GM12878 (cell line): ENCODE measurements around the gene CEP97. TPM values are rescaled to one million over a fixed set of nuclear protein-coding genes. Genes with fewer than 3 reads are reported as not detected.

Experiments used
- ATF2 ChIP-seq: IDR thresholded peaks from 2 replicates; pipeline ENCODE4 v1.6.1; 2012; ENCODE audit warnings: low read length, inconsistent platforms
- ATF7 ChIP-seq: fragments of 450-650 bp; IDR thresholded peaks from 2 replicates; pipeline ENCODE4 v1.6.1; 2016; ENCODE audit warnings: low read depth, mild to moderate bottlenecking
- CHD4 ChIP-seq: fragments of 200-600 bp; sonication (generic); IDR thresholded peaks from 2 replicates; pipeline ENCODE4 v1.6.1; 2016; ENCODE audit warnings: mild to moderate bottlenecking
- CTCF ChIP-seq, 3 experiments: IDR thresholded peaks in 2 of 3; conservative IDR thresholded peaks in 1 of 3; 2 replicates each; pipeline ENCODE4 v1.5.1; 2011; ENCODE audit warnings: low read depth in 3 of 3, low read length in 3 of 3, mild to moderate bottlenecking in 3 of 3, control low read depth in 2 of 3, moderate library complexity in 2 of 3, inconsistent platforms in 1 of 3, mixed read lengths in 1 of 3; ENCODE audit not compliant: control insufficient read depth in 2 of 3, insufficient read depth in 1 of 3; ENCODE audit errors: extremely low read depth in 1 of 3
- CUX1 ChIP-seq: IDR thresholded peaks from 2 replicates; pipeline ENCODE4 v1.6.1; 2012; ENCODE audit warnings: improper control_type of control experiment, low read depth, low read length; ENCODE audit not compliant: insufficient replicate concordance
- ETV6 ChIP-seq, 2 experiments: fragments of 450-650 bp in 1 of 2; IDR thresholded peaks in 1 of 2; conservative IDR thresholded peaks in 1 of 2; 2 replicates each; pipeline ENCODE4 v1.6.1; 2014; ENCODE audit warnings: antibody characterized with exemption in 1 of 2, borderline replicate concordance in 1 of 2, low read depth in 1 of 2, mild to moderate bottlenecking in 1 of 2, moderate library complexity in 1 of 2
- HDAC6 ChIP-seq: fragments of 200-600 bp; sonication (generic); IDR thresholded peaks from one replicate; pipeline ENCODE4 v1.8.0; 2017; ENCODE audit warnings: antibody characterized with exemption; ENCODE audit not compliant: unreplicated experiment
- HSF1 ChIP-seq: fragments of 150-350 bp; IDR thresholded peaks from 2 replicates; pipeline ENCODE4 v1.6.1; 2014; ENCODE audit warnings: mild to moderate bottlenecking, low read depth, low read length
- IKZF1 ChIP-seq: fragments of 450-650 bp; conservative IDR thresholded peaks from 2 replicates; pipeline ENCODE4 v1.6.1; 2017; ENCODE audit warnings: antibody characterized with exemption, mild to moderate bottlenecking
- MEF2B ChIP-seq: fragments of 450-650 bp; IDR thresholded peaks from 2 replicates; pipeline ENCODE4 v1.6.1; 2018; ENCODE audit warnings: mild to moderate bottlenecking, moderate library complexity; ENCODE audit not compliant: partially characterized antibody, poor library complexity, severe bottlenecking
- MTA3 ChIP-seq: IDR thresholded peaks from 2 replicates; pipeline ENCODE4 v1.6.1; 2012; ENCODE audit warnings: low read length, inconsistent platforms, borderline replicate concordance
- PAX5 ChIP-seq: IDR thresholded peaks from 2 replicates; pipeline ENCODE4 v1.6.1; 2011; ENCODE audit warnings: low read depth, low read length, borderline replicate concordance
- PML ChIP-seq: IDR thresholded peaks from 2 replicates; pipeline ENCODE4 v1.6.1; 2012; ENCODE audit warnings: low read length, inconsistent platforms
- TCF7 ChIP-seq: IDR thresholded peaks from 2 replicates; pipeline ENCODE4 v1.6.1; 2014; ENCODE audit warnings: antibody characterized with exemption, borderline replicate concordance
- YBX1 ChIP-seq: fragments of 450-650 bp; IDR thresholded peaks from 2 replicates; pipeline ENCODE4 v1.6.1; 2016; ENCODE audit warnings: antibody characterized with exemption
- ZBTB33 ChIP-seq: fragments of 450-650 bp; IDR thresholded peaks from 2 replicates; pipeline ENCODE4 v1.6.1; 2017; ENCODE audit warnings: mild to moderate bottlenecking
- ZNF207 ChIP-seq: fragments of 450-650 bp; IDR thresholded peaks from 2 replicates; pipeline ENCODE4 v1.6.1; 2014; ENCODE audit warnings: antibody characterized with exemption, mild to moderate bottlenecking, borderline replicate concordance
- ZZZ3 ChIP-seq: IDR thresholded peaks from 2 replicates; pipeline ENCODE4 v1.6.1; 2011; ENCODE audit warnings: low read depth; ENCODE audit not compliant: control insufficient read depth, insufficient read length
- polyA plus RNA-seq, 11 experiments: library from polyadenylated mRNA; depleted of rRNA in 4 of 11; unstranded in 6 of 11; stranded (reverse) in 5 of 11; fragments of >200 nt; fragmentation: Nextera tagmentation in 4 of 11; fragmentation: Illumina TruSeq in 1 of 11; extraction: Ambion mirVana in 4 of 11; extraction: Trizol in 1 of 11; gene quantifications; 1 replicate in 1 of 11; 2 replicates in 10 of 11; pipeline versions ENCODE4 v1.2.1 to v1.2.3, GENCODE V29; 2011 to 2016; ENCODE audit warnings: inconsistent platforms in 2 of 11, missing spikeins in 2 of 11, low read depth in 1 of 11
- total RNA-seq, 4 experiments: library from RNA; depleted of rRNA in 3 of 4; stranded (reverse); fragments of >200 nt in 3 of 4; fragmentation: Illumina TruSeq in 1 of 4; extraction: Trizol in 1 of 4; gene quantifications; 2 replicates each; pipeline versions ENCODE4 v1.2.1 to v1.2.3, GENCODE V29; 2013 to 2021

The CEP97 gene
- total and polyA plus RNA-seq, 10 of the 15 experiments (the other 5 are each of a cell fraction or from before 2014, with no cell fraction given) = 1.9 to 13.7 (median 5.8) TPM

- TF ChIP-seq HSF1 = no peak
- TF ChIP-seq MEF2B = no peak
- no peak for TF ChIP-seq HDAC6
- no peak for TF ChIP-seq TCF7
- no peak for TF ChIP-seq YBX1
- TF ChIP-seq CHD4 = no peak
- TF ChIP-seq ATF7 = no peak
- no peak for TF ChIP-seq ZZZ3
- TF ChIP-seq MTA3 = no peak
- TF ChIP-seq PAX5 = no peak
- TF ChIP-seq CTCF (IDR thresholded peaks at IDR 0.05 in 2 of 3, conservative IDR thresholded peaks at IDR 0.05 in 1 of 3; ENCODE audit: control insufficient read depth in 2 of 3, extremely low read depth in 1 of 3, insufficient read depth in 1 of 3, low read depth in 3 of 3, low read length in 3 of 3) = no peak
- TF ChIP-seq ZNF207 = 0 out of 2 replicates have a peak, but pooled peaks have one; percentile 20
- TF ChIP-seq CUX1 = no peak
- no peak for TF ChIP-seq ATF2
- peak; percentile 58 for TF ChIP-seq IKZF1
- no peak for TF ChIP-seq ETV6 (conservative IDR thresholded peaks at IDR 0.05 in 1 of 2, IDR thresholded peaks at IDR 0.05 in 1 of 2; ENCODE audit: borderline replicate concordance in 1 of 2, low read depth in 1 of 2)
- no peak for TF ChIP-seq ZBTB33
- TF ChIP-seq PML = no peak
Measured at GRCh38 chr3:101676216-101676764, 48.1 kb upstream of the CEP97 start (continued).
